ENCODE data around the gene MTM1.

DNA sequence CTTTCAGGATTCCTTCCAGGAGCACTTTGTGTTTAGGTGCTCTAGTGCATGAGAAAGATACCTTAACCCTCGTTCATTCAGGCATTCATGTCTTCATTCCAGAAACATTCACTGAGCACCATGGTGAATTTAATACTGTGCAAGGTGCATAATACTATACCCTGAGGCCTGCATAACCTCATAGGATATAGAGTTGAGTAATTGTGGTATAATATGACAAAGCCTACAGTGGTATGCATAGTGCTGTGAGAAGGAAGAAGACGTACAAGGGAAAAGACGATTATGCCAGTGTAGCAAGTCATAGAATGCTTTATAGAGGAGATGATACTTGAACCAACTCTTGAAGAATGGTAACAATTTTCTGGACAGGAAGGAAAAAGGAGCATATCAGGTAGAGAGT, 34.3 kb downstream of the MTM1 start:
- TF ChIP-seq ZBTB21 (tag by site-specific recombination; IDR thresholded peaks at IDR 0.05) (no peak), ZNF350 (tag by site-specific recombination; IDR thresholded peaks at IDR 0.05) (no peak), SCRT2 (tag by site-specific recombination; IDR thresholded peaks at IDR 0.05) (no peak), ZNF514 (tag by site-specific recombination; IDR thresholded peaks at IDR 0.05) (no peak), MYNN (tag by site-specific recombination; IDR thresholded peaks at IDR 0.05; ENCODE audit: borderline replicate concordance) (no peak), SCRT1 (tag by site-specific recombination; IDR thresholded peaks at IDR 0.05; ENCODE audit: borderline replicate concordance) (no peak), HOXD13 (CRISPR knock-in tag; IDR thresholded peaks at IDR 0.05; ENCODE audit: borderline replicate concordance) (no peak), ZNF335 (tag by site-specific recombination; conservative IDR thresholded peaks at IDR 0.05) (no peak), ZSCAN30 (tag by site-specific recombination; IDR thresholded peaks at IDR 0.05) (no peak)
- TF ChIP-seq, protein P1, sequence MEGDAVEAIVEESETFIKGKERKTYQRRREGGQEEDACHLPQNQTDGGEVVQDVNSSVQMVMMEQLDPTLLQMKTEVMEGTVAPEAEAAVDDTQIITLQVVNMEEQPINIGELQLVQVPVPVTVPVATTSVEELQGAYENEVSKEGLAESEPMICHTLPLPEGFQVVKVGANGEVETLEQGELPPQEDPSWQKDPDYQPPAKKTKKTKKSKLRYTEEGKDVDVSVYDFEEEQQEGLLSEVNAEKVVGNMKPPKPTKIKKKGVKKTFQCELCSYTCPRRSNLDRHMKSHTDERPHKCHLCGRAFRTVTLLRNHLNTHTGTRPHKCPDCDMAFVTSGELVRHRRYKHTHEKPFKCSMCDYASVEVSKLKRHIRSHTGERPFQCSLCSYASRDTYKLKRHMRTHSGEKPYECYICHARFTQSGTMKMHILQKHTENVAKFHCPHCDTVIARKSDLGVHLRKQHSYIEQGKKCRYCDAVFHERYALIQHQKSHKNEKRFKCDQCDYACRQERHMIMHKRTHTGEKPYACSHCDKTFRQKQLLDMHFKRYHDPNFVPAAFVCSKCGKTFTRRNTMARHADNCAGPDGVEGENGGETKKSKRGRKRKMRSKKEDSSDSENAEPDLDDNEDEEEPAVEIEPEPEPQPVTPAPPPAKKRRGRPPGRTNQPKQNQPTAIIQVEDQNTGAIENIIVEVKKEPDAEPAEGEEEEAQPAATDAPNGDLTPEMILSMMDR (tag by site-specific recombination; IDR thresholded peaks at IDR 0.05) = no peak
